HEK293 (cell line): ENCODE results near the gene TFDP1.

Experiments
- CTCF ChIA-PET: fragments of 350-600 bp; formaldehyde crosslinking; extraction: SDS; loops from one replicate; lab custom pipeline; 2021; ENCODE audit warnings: antibody characterized with exemption; lab: Yijun Ruan, JAX
- POLR2A ChIA-PET: fragments of 300-600 bp; formaldehyde crosslinking; extraction: SDS; loops from one replicate; lab custom pipeline; 2020; ENCODE audit warnings: antibody characterized with exemption, inconsistent platforms; lab: Yijun Ruan, JAX
- H3K27ac ChIP-seq: fragments of 200-500 bp; sonication (Bioruptor generic); 2 replicates; pipeline ENCODE4 v1.5.1; 2014; ENCODE audit warnings: low read depth, low read length, control low read depth, inconsistent platforms; ENCODE audit errors: extremely low read depth
- H3K36me3 ChIP-seq, 2 experiments: fragments of 200-500 bp in 1 of 2; sonication (Bioruptor generic) in 1 of 2; 1 replicate in 1 of 2; 2 replicates in 1 of 2; pipeline ENCODE4 v1.5.1; 2014 to 2017; ENCODE audit warnings: inconsistent platforms in 2 of 2, low read length in 2 of 2; ENCODE audit not compliant: control insufficient read depth in 2 of 2, insufficient read depth in 1 of 2
- H3K4me1 ChIP-seq: fragments of 200-500 bp; sonication (Bioruptor generic); 2 replicates; pipeline ENCODE4 v1.5.1; 2014; ENCODE audit warnings: mild to moderate bottlenecking, low read length, inconsistent platforms; ENCODE audit not compliant: control insufficient read depth, insufficient read depth
- H3K4me3 ChIP-seq: 2 replicates; pipeline ENCODE4 v1.5.1; 2011; ENCODE audit warnings: low read depth, mild to moderate bottlenecking, control low read depth, low read length, moderate library complexity
- H3K9me3 ChIP-seq: fragments of 200-500 bp; sonication (Bioruptor generic); 2 replicates; pipeline ENCODE4 v1.5.1; 2014; ENCODE audit warnings: low read depth, low read length, inconsistent platforms; ENCODE audit not compliant: control insufficient read depth, insufficient read depth
- GLIS2 ChIP-seq: fragments of 450-650 bp; formaldehyde crosslinking; IDR thresholded peaks from 2 replicates; pipeline ENCODE4 v1.5.1; 2016; ENCODE audit warnings: missing biosample characterization, missing genetic modification characterization
- KLF7 ChIP-seq: fragments of 450-650 bp; formaldehyde crosslinking; IDR thresholded peaks from 2 replicates; pipeline ENCODE4 v1.5.1; 2016; ENCODE audit warnings: missing biosample characterization, missing genetic modification characterization, borderline replicate concordance
- KLF9 ChIP-seq: fragments of 450-650 bp; formaldehyde crosslinking; IDR thresholded peaks from 2 replicates; pipeline ENCODE4 v1.5.1; 2016; ENCODE audit warnings: missing biosample characterization, missing genetic modification characterization, low read depth
- OSR2 ChIP-seq: fragments of 450-650 bp; formaldehyde crosslinking; IDR thresholded peaks from 2 replicates; pipeline ENCODE4 v1.5.1; 2016; ENCODE audit warnings: missing biosample characterization, missing genetic modification characterization
- ZFP41 ChIP-seq: fragments of 450-650 bp; formaldehyde crosslinking; IDR thresholded peaks from 2 replicates; pipeline ENCODE4 v1.5.1; 2016; ENCODE audit warnings: missing biosample characterization, missing genetic modification characterization, borderline replicate concordance
- ZFP69B ChIP-seq: fragments of 450-650 bp; formaldehyde crosslinking; IDR thresholded peaks from 2 replicates; pipeline ENCODE4 v1.5.1; 2016; ENCODE audit warnings: missing biosample characterization, missing genetic modification characterization
- ZNF121 ChIP-seq: fragments of 450-650 bp; formaldehyde crosslinking; IDR thresholded peaks from 2 replicates; pipeline ENCODE4 v1.5.1; 2016; ENCODE audit warnings: missing biosample characterization, missing genetic modification characterization
- ZNF214 ChIP-seq: fragments of 450-650 bp; formaldehyde crosslinking; IDR thresholded peaks from 2 replicates; pipeline ENCODE4 v1.5.1; 2017; ENCODE audit warnings: missing biosample characterization, mild to moderate bottlenecking, missing genetic modification characterization, borderline replicate concordance
- ZNF223 ChIP-seq: fragments of 450-650 bp; formaldehyde crosslinking; IDR thresholded peaks from 2 replicates; pipeline ENCODE4 v1.5.1; 2016; ENCODE audit warnings: missing biosample characterization, missing genetic modification characterization
- ZNF324 ChIP-seq: fragments of 450-650 bp; formaldehyde crosslinking; IDR thresholded peaks from 2 replicates; pipeline ENCODE4 v1.5.1; 2016; ENCODE audit warnings: missing biosample characterization, missing genetic modification characterization
- ZNF423 ChIP-seq: fragments of 450-650 bp; formaldehyde crosslinking; IDR thresholded peaks from 2 replicates; pipeline ENCODE4 v1.5.1; 2016; ENCODE audit warnings: missing biosample characterization, missing genetic modification characterization
- ZNF501 ChIP-seq: fragments of 450-650 bp; formaldehyde crosslinking; IDR thresholded peaks from 2 replicates; pipeline ENCODE4 v1.5.1; 2016; ENCODE audit warnings: missing biosample characterization, missing genetic modification characterization
- ZNF514 ChIP-seq: fragments of 450-650 bp; formaldehyde crosslinking; IDR thresholded peaks from 2 replicates; pipeline ENCODE4 v1.5.1; 2016; ENCODE audit warnings: missing biosample characterization, missing genetic modification characterization
- ZNF555 ChIP-seq: fragments of 450-650 bp; formaldehyde crosslinking; conservative IDR thresholded peaks from 2 replicates; pipeline ENCODE4 v1.5.1; 2017; ENCODE audit warnings: missing biosample characterization, mild to moderate bottlenecking, missing genetic modification characterization, inconsistent platforms
- ZNF585B ChIP-seq: fragments of 450-650 bp; formaldehyde crosslinking; IDR thresholded peaks from 2 replicates; pipeline ENCODE4 v1.5.1; 2016; ENCODE audit warnings: missing biosample characterization, missing genetic modification characterization
- ZNF704 ChIP-seq: fragments of 450-650 bp; formaldehyde crosslinking; IDR thresholded peaks from 2 replicates; pipeline ENCODE4 v1.5.1; 2016; ENCODE audit warnings: missing biosample characterization, missing genetic modification characterization
- ZNF747 ChIP-seq: fragments of 450-650 bp; formaldehyde crosslinking; IDR thresholded peaks from 2 replicates; pipeline ENCODE4 v1.5.1; 2016; ENCODE audit warnings: missing biosample characterization, missing genetic modification characterization
- TF ChIP-seq, protein P1 (sequence below): fragments of 450-650 bp; formaldehyde crosslinking; IDR thresholded peaks from 2 replicates; pipeline ENCODE4 v1.5.0; 2017; ENCODE audit warnings: missing biosample characterization, missing genetic modification characterization, borderline replicate concordance
- TF ChIP-seq, protein P2 (sequence below): fragments of 450-650 bp; formaldehyde crosslinking; IDR thresholded peaks from 2 replicates; pipeline ENCODE4 v1.5.1; 2017; ENCODE audit warnings: missing biosample characterization, missing genetic modification characterization
- TF ChIP-seq, protein P3 (sequence below): fragments of 450-650 bp; formaldehyde crosslinking; IDR thresholded peaks from 2 replicates; pipeline ENCODE4 v1.5.1; 2016; ENCODE audit warnings: missing biosample characterization, missing genetic modification characterization
- TF ChIP-seq, protein P4 (sequence below): fragments of 450-650 bp; formaldehyde crosslinking; IDR thresholded peaks from 2 replicates; pipeline ENCODE4 v1.5.1; 2017; ENCODE audit warnings: missing biosample characterization, missing genetic modification characterization
- TF ChIP-seq, protein P5 (sequence below): fragments of 450-650 bp; formaldehyde crosslinking; IDR thresholded peaks from 2 replicates; pipeline ENCODE4 v1.5.1; 2017; ENCODE audit warnings: missing biosample characterization, missing genetic modification characterization

TFDP1 gene

GRCh38 chr13:113648216-113648610 is 63.7 kb downstream of the TFDP1 start (continued):
- no peak for TF ChIP-seq OSR2 (tag by site-specific recombination)
- no peak for TF ChIP-seq KLF7
- no peak for TF ChIP-seq GLIS2 (tag by site-specific recombination)

GRCh38 chr13:113649212-113649611 is 64.7 kb downstream of the TFDP1 start:
- POLR2A ChIA-PET: no interaction called here
- Histone ChIP-seq H3K9me3 (no peaks in the 10 kb centered on the region), H3K36me3 (no peaks in the 10 kb centered on the region)
- TF ChIP-seq, protein P1, sequence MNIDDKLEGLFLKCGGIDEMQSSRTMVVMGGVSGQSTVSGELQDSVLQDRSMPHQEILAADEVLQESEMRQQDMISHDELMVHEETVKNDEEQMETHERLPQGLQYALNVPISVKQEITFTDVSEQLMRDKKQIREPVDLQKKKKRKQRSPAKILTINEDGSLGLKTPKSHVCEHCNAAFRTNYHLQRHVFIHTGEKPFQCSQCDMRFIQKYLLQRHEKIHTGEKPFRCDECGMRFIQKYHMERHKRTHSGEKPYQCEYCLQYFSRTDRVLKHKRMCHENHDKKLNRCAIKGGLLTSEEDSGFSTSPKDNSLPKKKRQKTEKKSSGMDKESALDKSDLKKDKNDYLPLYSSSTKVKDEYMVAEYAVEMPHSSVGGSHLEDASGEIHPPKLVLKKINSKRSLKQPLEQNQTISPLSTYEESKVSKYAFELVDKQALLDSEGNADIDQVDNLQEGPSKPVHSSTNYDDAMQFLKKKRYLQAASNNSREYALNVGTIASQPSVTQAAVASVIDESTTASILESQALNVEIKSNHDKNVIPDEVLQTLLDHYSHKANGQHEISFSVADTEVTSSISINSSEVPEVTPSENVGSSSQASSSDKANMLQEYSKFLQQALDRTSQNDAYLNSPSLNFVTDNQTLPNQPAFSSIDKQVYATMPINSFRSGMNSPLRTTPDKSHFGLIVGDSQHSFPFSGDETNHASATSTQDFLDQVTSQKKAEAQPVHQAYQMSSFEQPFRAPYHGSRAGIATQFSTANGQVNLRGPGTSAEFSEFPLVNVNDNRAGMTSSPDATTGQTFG: no peak
- TF ChIP-seq ZNF704: no peak
- no peak for TF ChIP-seq ZNF223 (tag by site-specific recombination)
- no peak for TF ChIP-seq ZNF121 (tag by site-specific recombination)
- no peak for TF ChIP-seq ZNF214 (tag by site-specific recombination)
- TF ChIP-seq, protein P2, sequence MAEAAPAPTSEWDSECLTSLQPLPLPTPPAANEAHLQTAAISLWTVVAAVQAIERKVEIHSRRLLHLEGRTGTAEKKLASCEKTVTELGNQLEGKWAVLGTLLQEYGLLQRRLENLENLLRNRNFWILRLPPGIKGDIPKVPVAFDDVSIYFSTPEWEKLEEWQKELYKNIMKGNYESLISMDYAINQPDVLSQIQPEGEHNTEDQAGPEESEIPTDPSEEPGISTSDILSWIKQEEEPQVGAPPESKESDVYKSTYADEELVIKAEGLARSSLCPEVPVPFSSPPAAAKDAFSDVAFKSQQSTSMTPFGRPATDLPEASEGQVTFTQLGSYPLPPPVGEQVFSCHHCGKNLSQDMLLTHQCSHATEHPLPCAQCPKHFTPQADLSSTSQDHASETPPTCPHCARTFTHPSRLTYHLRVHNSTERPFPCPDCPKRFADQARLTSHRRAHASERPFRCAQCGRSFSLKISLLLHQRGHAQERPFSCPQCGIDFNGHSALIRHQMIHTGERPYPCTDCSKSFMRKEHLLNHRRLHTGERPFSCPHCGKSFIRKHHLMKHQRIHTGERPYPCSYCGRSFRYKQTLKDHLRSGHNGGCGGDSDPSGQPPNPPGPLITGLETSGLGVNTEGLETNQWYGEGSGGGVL (tag by site-specific recombination): no peak
- no peak for TF ChIP-seq ZNF747 (tag by site-specific recombination)
- no peak for TF ChIP-seq ZNF324
- TF ChIP-seq ZFP69B: no peak
- TF ChIP-seq, protein P3, sequence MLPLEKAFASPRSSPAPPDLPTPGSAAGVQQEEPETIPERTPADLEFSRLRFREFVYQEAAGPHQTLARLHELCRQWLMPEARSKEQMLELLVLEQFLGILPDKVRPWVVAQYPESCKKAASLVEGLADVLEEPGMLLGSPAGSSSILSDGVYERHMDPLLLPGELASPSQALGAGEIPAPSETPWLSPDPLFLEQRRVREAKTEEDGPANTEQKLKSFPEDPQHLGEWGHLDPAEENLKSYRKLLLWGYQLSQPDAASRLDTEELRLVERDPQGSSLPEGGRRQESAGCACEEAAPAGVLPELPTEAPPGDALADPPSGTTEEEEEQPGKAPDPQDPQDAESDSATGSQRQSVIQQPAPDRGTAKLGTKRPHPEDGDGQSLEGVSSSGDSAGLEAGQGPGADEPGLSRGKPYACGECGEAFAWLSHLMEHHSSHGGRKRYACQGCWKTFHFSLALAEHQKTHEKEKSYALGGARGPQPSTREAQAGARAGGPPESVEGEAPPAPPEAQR (tag by site-specific recombination): no peak
- no peak for TF ChIP-seq ZNF514 (tag by site-specific recombination)
- TF ChIP-seq, protein P4, sequence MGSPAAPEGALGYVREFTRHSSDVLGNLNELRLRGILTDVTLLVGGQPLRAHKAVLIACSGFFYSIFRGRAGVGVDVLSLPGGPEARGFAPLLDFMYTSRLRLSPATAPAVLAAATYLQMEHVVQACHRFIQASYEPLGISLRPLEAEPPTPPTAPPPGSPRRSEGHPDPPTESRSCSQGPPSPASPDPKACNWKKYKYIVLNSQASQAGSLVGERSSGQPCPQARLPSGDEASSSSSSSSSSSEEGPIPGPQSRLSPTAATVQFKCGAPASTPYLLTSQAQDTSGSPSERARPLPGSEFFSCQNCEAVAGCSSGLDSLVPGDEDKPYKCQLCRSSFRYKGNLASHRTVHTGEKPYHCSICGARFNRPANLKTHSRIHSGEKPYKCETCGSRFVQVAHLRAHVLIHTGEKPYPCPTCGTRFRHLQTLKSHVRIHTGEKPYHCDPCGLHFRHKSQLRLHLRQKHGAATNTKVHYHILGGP (tag by site-specific recombination): no peak
- TF ChIP-seq ZFP41: no peak
- no peak for TF ChIP-seq ZNF501 (tag by site-specific recombination)
- no peak for TF ChIP-seq ZNF555 (tag by site-specific recombination)
- TF ChIP-seq, protein P5, sequence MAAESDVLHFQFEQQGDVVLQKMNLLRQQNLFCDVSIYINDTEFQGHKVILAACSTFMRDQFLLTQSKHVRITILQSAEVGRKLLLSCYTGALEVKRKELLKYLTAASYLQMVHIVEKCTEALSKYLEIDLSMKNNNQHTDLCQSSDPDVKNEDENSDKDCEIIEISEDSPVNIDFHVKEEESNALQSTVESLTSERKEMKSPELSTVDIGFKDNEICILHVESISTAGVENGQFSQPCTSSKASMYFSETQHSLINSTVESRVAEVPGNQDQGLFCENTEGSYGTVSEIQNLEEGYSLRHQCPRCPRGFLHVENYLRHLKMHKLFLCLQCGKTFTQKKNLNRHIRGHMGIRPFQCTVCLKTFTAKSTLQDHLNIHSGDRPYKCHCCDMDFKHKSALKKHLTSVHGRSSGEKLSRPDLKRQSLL (tag by site-specific recombination): no peak
- TF ChIP-seq KLF9 (tag by site-specific recombination): no peak
- no peak for TF ChIP-seq KLF7
- no peak for TF ChIP-seq ZNF585B (tag by site-specific recombination)
- no peak for TF ChIP-seq ZNF423 (tag by site-specific recombination)
- TF ChIP-seq, all 188 proteins: peak for 0
- CTCF ChIA-PET: interaction anchor here (0.6 kb wide), 2 partner anchors 18 to 197 kb away, joined by 3 to 4 read pairs; partner anchors contain the start of gene GRK1
- Histone ChIP-seq H3K4me1 (peaks cover 3% of the 10 kb centered on the region; the same call in 1 of the 2 replicates), H3K27ac (no peak overlapping the region), H3K4me3 (no peak overlapping the region)
